H1 (cell line): Measurements from ENCODE around the gene FAM120C. TPM values are rescaled to one million over a fixed set of nuclear protein-coding genes. Genes with fewer than 3 reads are reported as not detected.

Experiments used
- BRCA1 ChIP-seq: IDR thresholded peaks from 2 replicates; pipeline ENCODE4 v1.6.1; 2012; ENCODE audit warnings: low read depth, low read length, improper control_type of control experiment
- CHD2 ChIP-seq: IDR thresholded peaks from 2 replicates; pipeline ENCODE4 v1.6.1; 2012; ENCODE audit warnings: low read length, improper control_type of control experiment
- CTCF ChIP-seq, 3 experiments: IDR thresholded peaks; 1 replicate in 2 of 3; 2 replicates in 1 of 3; pipeline versions ENCODE4 v1.5.1 to v1.6.1; 2011; ENCODE audit warnings: low read length in 3 of 3, mild to moderate bottlenecking in 3 of 3, inconsistent platforms in 2 of 3, low read depth in 1 of 3, moderate library complexity in 1 of 3; ENCODE audit not compliant: insufficient read depth in 1 of 3; ENCODE audit errors: control extremely low read depth in 1 of 3
- HDAC6 ChIP-seq: IDR thresholded peaks from one replicate; pipeline ENCODE4 v1.7.1; 2012; ENCODE audit warnings: low read depth, mild to moderate bottlenecking, inconsistent platforms, low read length, moderate library complexity
- JUND ChIP-seq: IDR thresholded peaks from 2 replicates; pipeline ENCODE4 v1.6.1; 2011; ENCODE audit warnings: mild to moderate bottlenecking, improper control_type of control experiment, low read length
- POU5F1 ChIP-seq: IDR thresholded peaks from 2 replicates; pipeline ENCODE4 v1.6.1; 2011; ENCODE audit warnings: low read depth, mild to moderate bottlenecking, low read length, moderate library complexity
- RXRA ChIP-seq: IDR thresholded peaks from 2 replicates; pipeline ENCODE4 v1.6.1; 2011; ENCODE audit warnings: low read depth, mild to moderate bottlenecking, low read length, moderate library complexity; ENCODE audit not compliant: insufficient read depth
- SIN3A ChIP-seq, 2 experiments: IDR thresholded peaks in 1 of 2; conservative IDR thresholded peaks in 1 of 2; 2 replicates each; pipeline ENCODE4 v1.6.1; 2011 to 2012; ENCODE audit warnings: low read length in 2 of 2, improper control_type of control experiment in 1 of 2, low read depth in 1 of 2, mild to moderate bottlenecking in 1 of 2
- SP2 ChIP-seq: IDR thresholded peaks from 2 replicates; pipeline ENCODE4 v1.6.1; 2012; ENCODE audit warnings: mild to moderate bottlenecking, low read length, inconsistent platforms
- USF2 ChIP-seq: IDR thresholded peaks from 2 replicates; pipeline ENCODE4 v1.6.1; 2011; ENCODE audit warnings: low read length, improper control_type of control experiment
- polyA plus RNA-seq, 7 experiments: library from polyadenylated mRNA; depleted of rRNA in 3 of 7; stranded (reverse) in 5 of 7; unstranded in 2 of 7; fragments of >200 nt in 5 of 7; fragments of 200-250 nt in 2 of 7; gene quantifications; 1 replicate in 5 of 7; 2 replicates in 1 of 7; 4 replicates in 1 of 7; pipeline versions ENCODE4 v1.2.1 to v1.2.3, GENCODE V29; 2011 to 2013; ENCODE audit warnings: missing spikeins in 2 of 7, mixed read lengths in 2 of 7
- total RNA-seq: library from RNA; stranded (reverse); fragmentation: NEBNext Ultra II Directional; extraction: Animal tissue kit (Norgen Biotek cat#: 25700); gene quantifications from 2 replicates; pipeline ENCODE4 v1.2.1, GENCODE V29; 2021

Gene FAM120C
- total and polyA plus RNA-seq, 2 of the 8 experiments (the other 6 are each of a cell fraction or from before 2014, with no cell fraction given), result 4.4 to 8.1 TPM

- no peak for TF ChIP-seq CTCF (IDR thresholded peaks at IDR 0.05; ENCODE audit: control extremely low read depth in 1 of 3, insufficient read depth in 1 of 3, low read depth in 1 of 3, low read length in 3 of 3)
- TF ChIP-seq POU5F1, result no peak
- TF ChIP-seq SIN3A (conservative IDR thresholded peaks at IDR 0.05 in 1 of 2, IDR thresholded peaks at IDR 0.05 in 1 of 2; ENCODE audit: low read depth in 1 of 2, low read length in 2 of 2), result no peak
- TF ChIP-seq BRCA1, result no peak
- no peak for TF ChIP-seq USF2
- TF ChIP-seq HDAC6, result no peak
- TF ChIP-seq RXRA, result no peak
- TF ChIP-seq JUND, result no peak
- no peak for TF ChIP-seq SP2
- no peak for TF ChIP-seq CHD2
Measured at GRCh38 chrX:54230435-54231148, 47.5 kb upstream of the FAM120C start (continued).
